OCI-LY1 (cell line): ENCODE measurements around the gene SLX4.

Experiments used
- H2AFZ ChIP-seq: fragments of 200-600 bp; sonication (generic), shearing (Covaris generic); 2 replicates; pipeline ENCODE4 v1.6.0; 2014; ENCODE audit warnings: antibody characterized with exemption, mild to moderate bottlenecking, low read length
- H3F3A ChIP-seq: fragments of 200-600 bp; sonication (generic), shearing (Covaris generic); 2 replicates; pipeline ENCODE4 v1.6.0; 2014; ENCODE audit warnings: mild to moderate bottlenecking, antibody characterized with exemption, low read length, moderate library complexity; ENCODE audit not compliant: insufficient read depth
- H3K27ac ChIP-seq: fragments of 200-600 bp; sonication (generic); 2 replicates; pipeline ENCODE4 v1.5.1; 2014; ENCODE audit warnings: low read length, mixed run types, mild to moderate bottlenecking, low read depth; ENCODE audit not compliant: poor library complexity, severe bottlenecking
- H3K27me3 ChIP-seq: fragments of 200-600 bp; sonication (generic); 2 replicates; pipeline ENCODE4 v1.6.0; 2014; ENCODE audit warnings: antibody characterized with exemption, mild to moderate bottlenecking, low read length, moderate library complexity; ENCODE audit not compliant: insufficient read depth
- H3K36me3 ChIP-seq: fragments of 200-600 bp; sonication (generic); 2 replicates; pipeline ENCODE4 v1.6.1; 2014; ENCODE audit warnings: mild to moderate bottlenecking, antibody characterized with exemption, low read length, moderate library complexity, mixed read lengths; ENCODE audit not compliant: insufficient read depth
- H3K4me1 ChIP-seq: fragments of 200-600 bp; sonication (generic); 2 replicates; pipeline ENCODE4 v1.5.1; 2014; ENCODE audit warnings: mild to moderate bottlenecking, low read length, moderate library complexity; ENCODE audit not compliant: insufficient read depth, severe bottlenecking
- H3K4me2 ChIP-seq: fragments of 200-600 bp; sonication (generic), shearing (Covaris generic); 2 replicates; pipeline ENCODE4 v1.6.1; 2014; ENCODE audit warnings: low read length
- H3K4me3 ChIP-seq: fragments of 200-600 bp; sonication (generic); 2 replicates; pipeline ENCODE4 v1.5.1; 2014; ENCODE audit warnings: low read length, low read depth, mild to moderate bottlenecking, mixed read lengths; ENCODE audit not compliant: poor library complexity, severe bottlenecking
- H3K79me2 ChIP-seq: fragments of 200-600 bp; shearing (Covaris generic); 2 replicates; pipeline ENCODE4 v1.6.1; 2016; ENCODE audit warnings: mixed run types, low read length, mixed read lengths; ENCODE audit not compliant: insufficient read depth
- H3K9ac ChIP-seq: fragments of 200-600 bp; sonication (generic), shearing (Covaris generic); 2 replicates; pipeline ENCODE4 v1.6.1; 2014; ENCODE audit warnings: mild to moderate bottlenecking, low read length, mixed read lengths
- H3K9me2 ChIP-seq: fragments of 200-600 bp; sonication (generic), shearing (Covaris generic); 2 replicates; pipeline ENCODE4 v1.6.1; 2014; ENCODE audit warnings: low read depth, mild to moderate bottlenecking, low read length, mixed read lengths
- H3K9me3 ChIP-seq: fragments of 200-600 bp; shearing (Covaris generic); 2 replicates; pipeline ENCODE4 v1.6.1; 2014; ENCODE audit warnings: low read length, mixed read lengths
- H4K20me1 ChIP-seq: fragments of 200-600 bp; sonication (generic), shearing (Covaris generic); 2 replicates; pipeline ENCODE4 v1.6.0; 2016; ENCODE audit warnings: mild to moderate bottlenecking, low read length; ENCODE audit not compliant: insufficient read depth
- EZH2 ChIP-seq: fragments of 200-600 bp; sonication (generic), shearing (Covaris generic); IDR thresholded peaks from 2 replicates; pipeline ENCODE4 v1.8.0; 2017; ENCODE audit warnings: borderline replicate concordance, mixed run types, mild to moderate bottlenecking, antibody characterized with exemption, low read length, moderate library complexity, mixed read lengths
- TF ChIP-seq, protein P1 (sequence below): fragments of 200-600 bp; sonication (generic), shearing (Covaris generic); IDR thresholded peaks from 2 replicates; pipeline ENCODE4 v1.5.1; 2017; ENCODE audit warnings: mild to moderate bottlenecking, antibody characterized with exemption, low read length, moderate library complexity, mixed read lengths

Gene SLX4

DNA sequence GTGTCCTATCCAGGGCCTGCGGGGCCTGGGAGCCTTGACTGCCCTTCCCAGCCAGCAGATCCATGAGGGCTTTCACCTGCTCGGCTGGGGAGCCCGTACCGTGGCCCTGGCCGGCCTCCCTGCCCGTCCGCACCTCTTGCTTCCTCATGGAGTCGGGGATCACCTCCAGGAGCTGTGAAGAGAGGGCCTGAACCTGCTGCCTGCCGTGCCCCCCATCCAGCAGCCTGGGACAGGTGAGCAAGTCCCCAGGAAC is 46.6 kb downstream of the SLX4 start:
- Histone ChIP-seq H3K9me2 (no peaks in the 10 kb centered on the region), H3K9me3 (no peaks in the 10 kb centered on the region), H2AFZ (no peak overlapping the region), H3K4me1 (no peaks in the 10 kb centered on the region), H3K36me3 (peaks cover 17% of the 10 kb centered on the region; the same call in 1 of the 2 replicates), H3K9ac (no peak overlapping the region), H3K4me3 (no peak overlapping the region), H4K20me1 (no peaks in the 10 kb centered on the region), H3F3A (no peaks in the 10 kb centered on the region), H3K4me2 (no peak overlapping the region), H3K27ac (no peak overlapping the region), H3K79me2 (no peaks in the 10 kb centered on the region), H3K27me3 (no peaks in the 10 kb centered on the region)
- TF ChIP-seq EZH2, result no peak
- TF ChIP-seq, protein P1, sequence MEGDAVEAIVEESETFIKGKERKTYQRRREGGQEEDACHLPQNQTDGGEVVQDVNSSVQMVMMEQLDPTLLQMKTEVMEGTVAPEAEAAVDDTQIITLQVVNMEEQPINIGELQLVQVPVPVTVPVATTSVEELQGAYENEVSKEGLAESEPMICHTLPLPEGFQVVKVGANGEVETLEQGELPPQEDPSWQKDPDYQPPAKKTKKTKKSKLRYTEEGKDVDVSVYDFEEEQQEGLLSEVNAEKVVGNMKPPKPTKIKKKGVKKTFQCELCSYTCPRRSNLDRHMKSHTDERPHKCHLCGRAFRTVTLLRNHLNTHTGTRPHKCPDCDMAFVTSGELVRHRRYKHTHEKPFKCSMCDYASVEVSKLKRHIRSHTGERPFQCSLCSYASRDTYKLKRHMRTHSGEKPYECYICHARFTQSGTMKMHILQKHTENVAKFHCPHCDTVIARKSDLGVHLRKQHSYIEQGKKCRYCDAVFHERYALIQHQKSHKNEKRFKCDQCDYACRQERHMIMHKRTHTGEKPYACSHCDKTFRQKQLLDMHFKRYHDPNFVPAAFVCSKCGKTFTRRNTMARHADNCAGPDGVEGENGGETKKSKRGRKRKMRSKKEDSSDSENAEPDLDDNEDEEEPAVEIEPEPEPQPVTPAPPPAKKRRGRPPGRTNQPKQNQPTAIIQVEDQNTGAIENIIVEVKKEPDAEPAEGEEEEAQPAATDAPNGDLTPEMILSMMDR, result no peak

DNA sequence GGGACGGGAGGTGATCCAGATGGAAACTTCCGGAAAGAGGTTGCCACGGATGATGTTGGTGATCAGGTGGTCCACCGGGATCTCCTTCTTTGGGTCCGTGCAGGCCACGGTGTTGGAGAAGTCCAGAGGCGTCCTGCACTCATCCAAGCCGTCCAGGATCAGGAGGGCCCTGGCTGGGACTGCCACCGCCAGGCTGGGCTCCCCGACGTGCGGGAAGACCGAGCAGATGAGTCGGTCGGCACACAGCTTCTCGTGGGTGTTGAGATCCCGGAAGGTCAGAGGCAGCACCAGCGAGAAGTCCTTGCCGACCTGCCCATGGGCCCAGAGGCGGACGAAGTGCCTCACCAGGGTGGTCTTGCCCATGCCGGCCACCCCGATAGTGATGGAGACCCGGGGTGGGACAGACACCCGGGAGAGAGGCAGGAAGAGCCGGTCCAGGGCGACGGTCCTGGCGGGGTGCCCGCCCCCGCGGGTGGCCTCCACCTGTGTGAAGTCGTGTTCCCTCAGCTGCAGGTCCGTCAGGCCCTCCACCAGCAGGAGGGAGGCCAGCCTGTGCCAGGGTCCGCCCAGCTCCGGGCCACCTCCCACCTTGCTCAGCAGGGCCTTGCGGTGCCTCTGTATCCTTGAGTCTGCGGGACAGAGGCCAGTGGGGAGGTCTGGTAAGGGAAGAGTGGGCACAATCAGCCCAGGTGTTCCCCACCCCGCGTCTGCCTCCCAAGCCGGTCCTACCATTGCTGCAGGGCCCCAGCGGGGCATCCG is 47.1 kb downstream of the SLX4 start:
- Histone ChIP-seq H3K9me3 (no peaks in the 10 kb centered on the region), H3K36me3 (peaks cover 17% of the 10 kb centered on the region; the same call in 1 of the 2 replicates), H3K27me3 (no peaks in the 10 kb centered on the region), H3K4me3 (no peak overlapping the region), H4K20me1 (no peaks in the 10 kb centered on the region), H3K79me2 (no peaks in the 10 kb centered on the region), H3K27ac (no peak overlapping the region), H3K4me2 (no peak overlapping the region), H3K9me2 (no peaks in the 10 kb centered on the region), H3K4me1 (no peaks in the 10 kb centered on the region), H2AFZ (no peak overlapping the region), H3F3A (no peaks in the 10 kb centered on the region), H3K9ac (no peak overlapping the region)
- no peak for TF ChIP-seq EZH2
- TF ChIP-seq, protein P1, result no peak

GRCh38 chr16:3562914-3563480 is 48.4 kb downstream of the SLX4 start:
- no peaks in the 10 kb centered on the region for H3K9me2 ChIP-seq
- H4K20me1 ChIP-seq, result no peaks in the 10 kb centered on the region
- no peak overlapping the region for H3K9ac ChIP-seq
- no peak overlapping the region for H3K4me3 ChIP-seq
- no peaks in the 10 kb centered on the region for H3K9me3 ChIP-seq
- no peaks in the 10 kb centered on the region for H3K4me1 ChIP-seq
- H3K27ac ChIP-seq, result no peak overlapping the region
- peaks cover 17% of the 10 kb centered on the region; the same call in 1 of the 2 replicates for H3K36me3 ChIP-seq
- no peak overlapping the region for H2AFZ ChIP-seq
- no peaks in the 10 kb centered on the region for H3F3A ChIP-seq
- H3K4me2 ChIP-seq, result no peak overlapping the region
- H3K79me2 ChIP-seq, result no peaks in the 10 kb centered on the region
- H3K27me3 ChIP-seq, result no peaks in the 10 kb centered on the region
- TF ChIP-seq EZH2, result no peak
- TF ChIP-seq, protein P1, result no peak
